GM12891 (cell line): ENCODE data around the gene CCT5.

Experiments
- POLR2A ChIP-seq: IDR thresholded peaks from 2 replicates; pipeline ENCODE4 v1.6.1; 2011; ENCODE audit warnings: low read depth, low read length, control low read depth
- POLR2AphosphoS5 ChIP-seq: IDR thresholded peaks from 2 replicates; pipeline ENCODE4 v1.6.1; 2011; ENCODE audit warnings: low read depth, low read length, control low read depth
- POU2F2 ChIP-seq: IDR thresholded peaks from 2 replicates; pipeline ENCODE4 v1.6.1; 2011; ENCODE audit warnings: low read depth, mild to moderate bottlenecking, control low read depth, low read length, moderate library complexity
- TAF1 ChIP-seq: IDR thresholded peaks from 2 replicates; pipeline ENCODE4 v1.6.1; 2011; ENCODE audit warnings: low read depth, low read length, control low read depth

GRCh38 chr5:10262995-10263394 lies 12.9 kb downstream of the CCT5 start:
- TF ChIP-seq POLR2A, result no peak
- no peak for TF ChIP-seq POLR2AphosphoS5
- TF ChIP-seq POU2F2, result no peak
- TF ChIP-seq TAF1, result no peak
